Spleen (tissue), 11 donors: ENCODE measurements around the gene FSCN2. TPM values are rescaled to one million over a fixed set of nuclear protein-coding genes. Genes with fewer than 3 reads are reported as not detected.
A peak's percentile ranks its signal among the peaks of the same experiment; 100 is the strongest.

Experiments
- DNase-seq: peaks from one replicate; pipeline ENCODE4 v3.0.0-alpha.2; 2020
- H3K27ac ChIP-seq, 8 donors: fragments of 200-600 bp; sonication (generic) in 7 of 8; 1 replicate in 4 of 8; 2 replicates in 4 of 8; pipeline versions ENCODE4 v1.5.0 to v1.8.0; 2016 to 2021; ENCODE audit warnings: inconsistent platforms in 4 of 8, mild to moderate bottlenecking in 4 of 8, moderate library complexity in 1 of 8
- H3K27me3 ChIP-seq, 7 donors: fragments of 200-600 bp; sonication (generic) in 6 of 7; replicated peaks in 1 of 7; 1 replicate in 4 of 7; 2 replicates in 3 of 7; pipeline versions ENCODE4 v1.5.0 to v1.8.0; 2016 to 2021; ENCODE audit warnings: inconsistent platforms in 3 of 7, mild to moderate bottlenecking in 1 of 7
- H3K36me3 ChIP-seq, 6 donors: fragments of 200-600 bp; sonication (generic) in 5 of 6; 1 replicate in 4 of 6; 2 replicates in 2 of 6; pipeline versions ENCODE4 v1.5.0 to v1.8.0; 2016 to 2021; ENCODE audit warnings: inconsistent platforms in 2 of 6
- H3K4me1 ChIP-seq, 6 donors: fragments of 200-600 bp; sonication (generic) in 5 of 6; 1 replicate in 3 of 6; 2 replicates in 3 of 6; pipeline versions ENCODE4 v1.5.0 to v1.8.0; 2016 to 2021; ENCODE audit warnings: inconsistent platforms in 3 of 6
- H3K4me3 ChIP-seq, 8 donors: fragments of 200-600 bp; sonication (generic) in 7 of 8; 1 replicate in 4 of 8; 2 replicates in 4 of 8; pipeline versions ENCODE4 v1.5.0 to v1.8.0; 2016 to 2021; ENCODE audit warnings: inconsistent platforms in 4 of 8, mild to moderate bottlenecking in 4 of 8, moderate library complexity in 2 of 8
- H3K9me3 ChIP-seq, 8 donors: fragments of 200-600 bp; sonication (generic) in 7 of 8; 1 replicate in 4 of 8; 2 replicates in 4 of 8; pipeline versions ENCODE4 v1.5.0 to v1.8.0; 2016 to 2021; ENCODE audit warnings: inconsistent platforms in 4 of 8
- CTCF ChIP-seq, 11 experiments: fragments of 200-600 bp in 7 of 11; fragments of 450-650 bp in 4 of 11; sonication (generic) in 4 of 11; IDR thresholded peaks in 8 of 11; conservative IDR thresholded peaks in 3 of 11; 1 replicate in 7 of 11; 2 replicates in 4 of 11; pipeline versions ENCODE4 v1.4.0 to v1.8.0; 2016 to 2021; ENCODE audit warnings: antibody characterized with exemption in 11 of 11, inconsistent platforms in 4 of 11, mild to moderate bottlenecking in 1 of 11
- POLR2A ChIP-seq, 3 donors: fragments of 450-650 bp; IDR thresholded peaks; one replicate each; pipeline ENCODE4 v1.5.1; 2017; ENCODE audit warnings: antibody characterized with exemption in 3 of 3, mild to moderate bottlenecking in 1 of 3
- POLR2AphosphoS5 ChIP-seq, 3 donors: sonication (generic); formaldehyde crosslinking; IDR thresholded peaks; one replicate each; pipeline ENCODE4 v1.5.1; 2017; ENCODE audit warnings: antibody characterized with exemption in 3 of 3
- WGBS, 5 donors: extraction: QIAGEN DNeasy Blood & Tissue Kit in 3 of 5; methylation state at CpG; one replicate each; pipeline versions ENCODE4 v1.1.5 to v1.1.7; 2013 to 2018; 5-methylcytosine and 5-hydroxymethylcytosine counted together
- intact Hi-C: fragments of 100-400 bp; cut with DNase I; formaldehyde crosslinking; loops from one replicate; pipeline ENCODE4 v1.15.0; 2023; ENCODE audit warnings: low total_unique reads
- polyA plus RNA-seq, 3 donors: library from polyadenylated mRNA; stranded (reverse); fragments of 200-250 nt; gene quantifications; one replicate each; pipeline ENCODE4 v1.2.1, GENCODE V29; 2013
- total RNA-seq, 7 donors: library from RNA; depleted of rRNA in 3 of 7; stranded (reverse); fragments of >200 nt in 3 of 7; fragmentation: NEBNext Ultra II Directional in 4 of 7; extraction: Animal tissue kit (Norgen Biotek cat#: 25700) in 4 of 7; gene quantifications; one replicate each; pipeline versions ENCODE4 v1.1.0 to v1.2.1, GENCODE V29; 2016 to 2021
- donor health status: healthy with polysubstance abuse.
- donor health status: DM: no; HTN: no; CAD: no; lungs with moderate emphysema.
- donor health status: DM: no; HTN: no; CAD: no.
- donor health status: Bipolar disorder and iron deficiency.
- donor health status: healthy.
- donor health status: DM: no; HTN: no; CAD: no.
- donor health status: DM: yes; HTN: yes; CAD: no.

Gene FSCN2
- total and polyA plus RNA-seq, 10 donors: 0.41 to 4.0 (median 2.4) TPM

- Histone ChIP-seq H3K9me3 (no peaks in the 10 kb centered on the region), H3K4me3 (peak overlapping the region; percentile 53 to 99 (median 94)), H3K27me3 (no peaks in the 10 kb centered on the region), H3K4me1 (peaks cover 38 to 86% (median 66%) of the 10 kb centered on the region in 6 donors), H3K36me3 (peaks cover 4 to 32% (median 29%) of the 10 kb centered on the region in 6 donors), H3K27ac (peak overlapping the region; percentile 91 to 100 (median 100))
- TF ChIP-seq POLR2A (IDR thresholded peaks at IDR 0.05) (no peak), POLR2AphosphoS5 (IDR thresholded peaks at IDR 0.05) (peak in 2 of 3 donors; percentile 70 to 73), CTCF (IDR thresholded peaks at IDR 0.05 in 8 of 11, conservative IDR thresholded peaks at IDR 0.05 in 3 of 11) (no peak)
- WGBS, 5 donors: 0 to 1% (median 1%) methylated on average over 15 to 64 of the region's 64 CpGs
- peak; percentile 92 for DNase-seq
- intact Hi-C loops: no loop called here
Observed at GRCh38 chr17:81513753-81514488, 14.3 kb upstream of the FSCN2 start.

DNA sequence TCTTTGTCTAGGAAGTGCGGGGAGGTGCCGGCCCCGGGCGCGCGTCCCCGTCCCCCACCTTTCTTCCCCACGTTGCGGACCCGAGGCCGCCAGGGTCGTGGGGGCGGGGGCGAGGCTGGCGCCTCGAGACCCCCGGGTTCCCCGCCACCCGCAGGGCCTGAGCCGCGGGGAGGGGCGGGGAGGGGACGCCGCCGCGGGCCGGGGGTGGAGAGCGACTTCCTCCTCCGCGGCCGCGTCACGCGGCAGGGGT lies 13.8 kb upstream of the FSCN2 start:
- peaks cover 36 to 86% (median 66%) of the 10 kb centered on the region in 6 donors for H3K4me1 ChIP-seq
- H3K4me3 ChIP-seq: peak overlapping the region; percentile 53 to 99 (median 94)
- H3K36me3 ChIP-seq: peaks cover 4 to 27% (median 24%) of the 10 kb centered on the region in 6 donors
- 0 to 2% (median 1%) methylated on average over 1 to 34 of the region's 34 CpGs for WGBS, 5 donors
- peaks cover 0 to 3% (median 0%) of the 10 kb centered on the region in 7 donors for H3K27me3 ChIP-seq
- H3K9me3 ChIP-seq: no peaks in the 10 kb centered on the region
- TF ChIP-seq CTCF (IDR thresholded peaks at IDR 0.05 in 8 of 11, conservative IDR thresholded peaks at IDR 0.05 in 3 of 11) (no peak), POLR2AphosphoS5 (IDR thresholded peaks at IDR 0.05) (peak in 2 of 3 donors; percentile 8 to 14)
- no peak for DNase-seq
- intact Hi-C loops: no loop called here
- H3K27ac ChIP-seq: peak overlapping the region; percentile 91 to 100 (median 100)

DNA sequence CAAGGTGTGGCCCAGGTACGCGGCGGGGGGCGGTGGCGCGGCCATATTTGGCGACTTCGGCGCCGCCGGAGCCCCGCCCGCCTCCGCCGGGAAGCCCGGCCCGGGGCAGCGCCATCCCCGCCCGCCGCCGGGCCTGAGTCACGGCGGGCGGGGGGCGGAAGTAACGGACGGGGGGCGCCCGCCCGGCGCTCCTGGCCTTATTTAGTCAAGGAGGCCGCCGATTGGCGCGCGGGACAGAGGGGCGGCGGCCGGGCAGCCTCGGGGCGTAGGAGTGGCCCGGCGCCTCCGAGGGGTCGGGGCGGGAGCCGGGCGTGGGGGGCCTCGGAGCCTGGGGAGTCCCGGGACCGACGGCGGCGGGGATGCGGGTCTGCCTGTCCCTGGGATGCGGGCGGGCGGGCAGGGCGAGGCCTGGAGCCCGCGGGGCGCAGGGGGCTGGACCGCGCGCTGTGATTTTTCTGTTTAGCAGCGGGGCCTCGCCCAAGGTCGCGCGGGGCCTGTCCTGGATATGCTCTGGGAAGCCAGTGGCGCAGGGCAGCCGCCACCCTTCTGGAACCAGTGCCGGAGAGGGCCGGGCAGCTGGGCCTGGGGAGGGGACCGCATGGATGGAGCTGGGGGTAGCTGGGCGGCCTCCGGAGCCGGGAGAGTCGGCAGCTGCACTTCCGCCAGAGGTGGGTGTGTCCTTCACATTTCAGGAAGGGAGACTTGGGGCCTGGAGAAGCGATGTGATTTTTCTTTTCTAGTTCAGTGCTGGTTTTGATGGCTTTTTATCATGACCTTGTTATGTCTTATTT lies 13.2 kb upstream of the FSCN2 start:
- H3K27me3 ChIP-seq: peaks cover 0 to 8% (median 0%) of the 10 kb centered on the region in 7 donors
- H3K4me3 ChIP-seq: peak overlapping the region; percentile 53 to 99 (median 94)
- WGBS, 5 donors: 0 to 1% (median 1%) methylated on average over 43 to 82 of the region's 82 CpGs
- peak overlapping the region; percentile 91 to 100 (median 100) for H3K27ac ChIP-seq
- intact Hi-C loops: no loop called here
- H3K4me1 ChIP-seq: peaks cover 38 to 86% (median 66%) of the 10 kb centered on the region in 6 donors
- DNase-seq: peak; percentile 96
- peak in 1 of 11 experiments; percentile 5 for TF ChIP-seq CTCF (IDR thresholded peaks at IDR 0.05 in 8 of 11, conservative IDR thresholded peaks at IDR 0.05 in 3 of 11)
- TF ChIP-seq POLR2A (IDR thresholded peaks at IDR 0.05): no peak
- peak; percentile 54 to 79 (median 70) for TF ChIP-seq POLR2AphosphoS5 (IDR thresholded peaks at IDR 0.05)
- H3K9me3 ChIP-seq: no peaks in the 10 kb centered on the region
- peaks cover 4 to 22% (median 20%) of the 10 kb centered on the region in 6 donors for H3K36me3 ChIP-seq
